PFSK-1 (cell line): ENCODE data around the gene ZNF277.

Experiments used
- FOXP2 ChIP-seq: optimal IDR thresholded peaks from 2 replicates; pipeline ENCODE3; 2011; ENCODE audit warnings: borderline replicate concordance, control low read depth, inconsistent platforms; ENCODE audit not compliant: insufficient read depth; ENCODE audit errors: extremely low read length, extremely low read depth
- POLR2AphosphoS5 ChIP-seq: IDR thresholded peaks from 2 replicates; pipeline ENCODE4 v1.6.1; 2012; ENCODE audit warnings: low read depth, mild to moderate bottlenecking, control low read depth, low read length, moderate library complexity
- SIN3A ChIP-seq: IDR thresholded peaks from 2 replicates; pipeline ENCODE4 v1.6.1; 2012; ENCODE audit warnings: mild to moderate bottlenecking, low read length, moderate library complexity, borderline replicate concordance; ENCODE audit not compliant: insufficient read depth
- TAF1 ChIP-seq: IDR thresholded peaks from 2 replicates; pipeline ENCODE4 v1.6.1; 2012; ENCODE audit warnings: low read length, control low read depth, borderline replicate concordance; ENCODE audit not compliant: insufficient read depth
- TF ChIP-seq, protein P1 (sequence below), 2 experiments: IDR thresholded peaks; 2 replicates each; pipeline versions ENCODE4 v1.6.1 to v1.8.0; 2011 to 2012; ENCODE audit warnings: low read depth in 2 of 2, low read length in 2 of 2, control low read depth in 1 of 2, inconsistent platforms in 1 of 2, mild to moderate bottlenecking in 1 of 2, moderate library complexity in 1 of 2; ENCODE audit not compliant: insufficient read depth in 1 of 2

Gene ZNF277

DNA sequence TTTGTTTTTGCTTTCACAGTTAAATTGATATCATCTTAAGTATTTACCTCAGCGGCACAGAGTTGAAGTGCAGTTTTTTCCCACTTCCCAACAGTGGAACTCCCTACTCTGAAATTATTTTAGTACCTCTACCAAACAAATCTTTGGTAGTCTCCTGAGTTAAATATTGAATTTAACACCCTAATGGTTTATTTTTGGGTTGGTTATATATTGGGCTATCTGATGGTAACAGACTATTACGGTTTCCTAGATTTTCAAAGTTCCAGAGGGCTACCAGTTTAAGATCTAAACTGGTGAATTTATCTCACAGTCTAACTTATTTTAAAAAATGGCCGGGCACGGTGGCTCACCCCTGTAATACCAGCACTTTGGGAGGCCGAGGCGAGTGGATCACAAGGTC lies 1.3 kb downstream of the ZNF277 start:
- TF ChIP-seq POLR2AphosphoS5 (no peak), FOXP2 (no peak), SIN3A (no peak), TAF1 (no peak)
- TF ChIP-seq, protein P1, sequence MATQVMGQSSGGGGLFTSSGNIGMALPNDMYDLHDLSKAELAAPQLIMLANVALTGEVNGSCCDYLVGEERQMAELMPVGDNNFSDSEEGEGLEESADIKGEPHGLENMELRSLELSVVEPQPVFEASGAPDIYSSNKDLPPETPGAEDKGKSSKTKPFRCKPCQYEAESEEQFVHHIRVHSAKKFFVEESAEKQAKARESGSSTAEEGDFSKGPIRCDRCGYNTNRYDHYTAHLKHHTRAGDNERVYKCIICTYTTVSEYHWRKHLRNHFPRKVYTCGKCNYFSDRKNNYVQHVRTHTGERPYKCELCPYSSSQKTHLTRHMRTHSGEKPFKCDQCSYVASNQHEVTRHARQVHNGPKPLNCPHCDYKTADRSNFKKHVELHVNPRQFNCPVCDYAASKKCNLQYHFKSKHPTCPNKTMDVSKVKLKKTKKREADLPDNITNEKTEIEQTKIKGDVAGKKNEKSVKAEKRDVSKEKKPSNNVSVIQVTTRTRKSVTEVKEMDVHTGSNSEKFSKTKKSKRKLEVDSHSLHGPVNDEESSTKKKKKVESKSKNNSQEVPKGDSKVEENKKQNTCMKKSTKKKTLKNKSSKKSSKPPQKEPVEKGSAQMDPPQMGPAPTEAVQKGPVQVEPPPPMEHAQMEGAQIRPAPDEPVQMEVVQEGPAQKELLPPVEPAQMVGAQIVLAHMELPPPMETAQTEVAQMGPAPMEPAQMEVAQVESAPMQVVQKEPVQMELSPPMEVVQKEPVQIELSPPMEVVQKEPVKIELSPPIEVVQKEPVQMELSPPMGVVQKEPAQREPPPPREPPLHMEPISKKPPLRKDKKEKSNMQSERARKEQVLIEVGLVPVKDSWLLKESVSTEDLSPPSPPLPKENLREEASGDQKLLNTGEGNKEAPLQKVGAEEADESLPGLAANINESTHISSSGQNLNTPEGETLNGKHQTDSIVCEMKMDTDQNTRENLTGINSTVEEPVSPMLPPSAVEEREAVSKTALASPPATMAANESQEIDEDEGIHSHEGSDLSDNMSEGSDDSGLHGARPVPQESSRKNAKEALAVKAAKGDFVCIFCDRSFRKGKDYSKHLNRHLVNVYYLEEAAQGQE (IDR thresholded peaks at IDR 0.05; ENCODE audit: insufficient read depth in 1 of 2, low read depth in 2 of 2, low read length in 2 of 2), result no peak

DNA sequence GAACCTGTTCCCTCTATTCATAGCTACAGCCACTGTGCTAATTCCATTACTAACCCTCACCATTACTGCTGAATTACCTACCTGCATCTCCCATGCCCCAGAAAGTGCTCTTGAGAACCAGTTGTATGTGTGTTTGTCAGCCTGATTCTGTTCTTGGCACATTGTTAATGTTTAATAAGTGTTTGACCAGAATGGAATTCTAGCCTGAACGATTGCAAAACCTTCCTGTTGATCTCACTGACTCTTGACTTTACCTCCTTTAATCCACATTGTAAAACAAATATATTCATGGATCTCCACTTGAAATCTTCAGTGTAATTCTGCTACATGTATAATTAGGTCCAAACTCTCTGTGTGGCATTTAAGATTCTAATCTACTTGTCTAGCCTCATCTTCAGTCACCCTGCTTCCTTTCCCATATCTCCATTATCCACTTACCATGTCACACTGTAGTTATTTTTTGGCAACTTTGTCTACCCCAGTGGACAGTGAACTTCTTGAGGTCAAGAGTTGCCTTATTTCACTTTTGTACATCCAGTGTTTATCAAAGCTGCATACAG lies 4.9 kb downstream of the ZNF277 start:
- no peak for TF ChIP-seq FOXP2
- no peak for TF ChIP-seq POLR2AphosphoS5
- TF ChIP-seq, protein P1 (IDR thresholded peaks at IDR 0.05; ENCODE audit: insufficient read depth in 1 of 2, low read depth in 2 of 2, low read length in 2 of 2), result no peak
- no peak for TF ChIP-seq SIN3A
- TF ChIP-seq TAF1, result no peak

DNA sequence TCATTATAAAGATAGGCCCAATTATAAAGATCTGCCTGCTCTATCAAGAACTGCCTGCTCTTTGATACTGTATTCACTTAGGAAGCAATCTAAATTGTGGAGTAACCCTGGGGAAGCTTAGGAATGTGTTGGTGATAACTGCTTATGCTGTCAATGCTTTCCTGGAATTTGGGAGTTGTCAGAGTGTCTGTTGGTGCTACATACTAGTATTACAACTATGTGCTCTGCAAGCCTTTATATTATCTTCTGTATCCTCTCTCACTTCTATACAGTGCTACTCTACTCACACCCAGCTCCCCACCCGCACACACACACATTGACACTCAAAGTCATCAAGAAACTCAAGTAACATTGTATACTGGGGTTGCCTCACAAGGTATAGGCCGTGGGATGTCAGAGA lies 6.1 kb downstream of the ZNF277 start:
- TF ChIP-seq FOXP2, result no peak

DNA sequence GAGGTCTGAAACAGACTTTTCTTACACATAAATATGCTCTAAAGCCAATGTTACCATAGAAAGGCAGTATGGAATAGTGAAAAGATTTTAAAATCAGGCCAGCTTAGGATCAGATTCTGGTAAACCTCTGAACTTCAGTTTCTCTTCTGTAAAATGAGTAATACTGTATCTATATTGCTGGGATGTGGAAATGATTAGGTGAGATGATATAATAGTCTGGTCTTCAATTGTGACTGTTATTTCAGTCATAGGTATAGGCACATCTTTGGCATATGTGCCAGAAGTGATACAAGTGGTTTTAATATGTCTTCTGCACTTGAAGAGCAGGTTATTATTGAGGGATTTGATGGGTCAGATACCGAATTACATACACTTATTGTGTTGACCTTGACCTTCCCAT lies 7.2 kb downstream of the ZNF277 start:
- TF ChIP-seq SIN3A (no peak), TAF1 (no peak), FOXP2 (no peak), POLR2AphosphoS5 (no peak)
- TF ChIP-seq, protein P1 (IDR thresholded peaks at IDR 0.05; ENCODE audit: insufficient read depth in 1 of 2, low read depth in 2 of 2, low read length in 2 of 2), result no peak

DNA sequence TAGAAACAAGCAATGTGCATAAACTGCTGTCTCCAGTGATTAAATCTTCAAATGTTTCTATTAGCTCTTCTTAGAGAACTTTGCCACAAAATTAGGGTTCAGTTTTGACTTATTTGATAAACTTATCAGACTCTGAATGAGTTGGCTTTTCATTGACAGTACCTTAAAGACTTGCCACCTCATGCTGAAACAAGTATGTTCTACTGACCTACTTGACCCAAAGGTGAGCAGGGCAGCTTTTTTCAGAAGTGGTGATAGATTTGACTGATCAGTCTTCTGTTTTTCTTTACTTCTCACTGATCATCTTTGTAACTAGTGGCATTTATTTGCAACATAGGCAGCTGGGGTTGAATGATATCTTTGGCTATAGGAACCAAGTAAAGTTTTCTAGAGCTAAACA lies 7.8 kb downstream of the ZNF277 start:
- TF ChIP-seq SIN3A, result no peak
- TF ChIP-seq, protein P1 (IDR thresholded peaks at IDR 0.05; ENCODE audit: insufficient read depth in 1 of 2, low read depth in 2 of 2, low read length in 2 of 2), result no peak
- TF ChIP-seq FOXP2, result no peak
- TF ChIP-seq TAF1, result no peak
- no peak for TF ChIP-seq POLR2AphosphoS5

DNA sequence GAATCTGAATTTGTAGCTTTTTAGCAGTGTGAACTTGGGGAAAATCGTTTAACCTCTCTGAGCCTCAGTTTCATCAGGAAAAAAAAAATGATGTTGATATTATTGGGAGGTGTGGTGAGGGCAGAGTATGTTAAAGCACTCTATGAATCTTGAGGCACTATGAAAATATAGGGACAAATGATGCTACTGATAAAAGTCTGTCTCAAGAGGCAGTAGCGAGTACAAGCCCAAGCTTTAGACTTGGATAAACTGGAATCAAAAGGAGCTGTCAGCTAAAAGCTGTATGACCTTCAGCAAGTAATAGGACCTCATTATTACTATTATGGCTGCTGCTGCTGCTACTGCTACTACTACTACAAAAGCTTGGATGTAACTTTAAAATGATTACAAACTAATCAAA lies 8.4 kb downstream of the ZNF277 start:
- TF ChIP-seq FOXP2 (no peak), SIN3A (no peak), POLR2AphosphoS5 (no peak), TAF1 (no peak)
- TF ChIP-seq, protein P1 (IDR thresholded peaks at IDR 0.05; ENCODE audit: insufficient read depth in 1 of 2, low read depth in 2 of 2, low read length in 2 of 2), result no peak
